H9 (cell line): ENCODE data around the gene BIVM. TPM values are rescaled to one million over a fixed set of nuclear protein-coding genes. Genes with fewer than 3 reads are reported as not detected.

Experiments
- DNase-seq: peaks from one replicate; pipeline ENCODE4 v3.0.0-alpha.2; 2017
- H2AFZ ChIP-seq: one replicate; pipeline ENCODE4 v1.6.1; 2013; ENCODE audit warnings: mild to moderate bottlenecking, low read length, control low read depth, moderate library complexity
- H2AK5ac ChIP-seq: 2 replicates; pipeline ENCODE4 v1.6.1; 2013; ENCODE audit warnings: low read length, control low read depth, mixed read lengths; ENCODE audit not compliant: insufficient read length
- H2BK120ac ChIP-seq: one replicate; pipeline ENCODE4 v1.6.1; 2013; ENCODE audit warnings: low read depth, mild to moderate bottlenecking, low read length, control low read depth, inconsistent platforms; ENCODE audit not compliant: poor library complexity, severe bottlenecking
- H2BK12ac ChIP-seq: 2 replicates; pipeline ENCODE4 v1.6.1; 2013; ENCODE audit warnings: low read length, control low read depth, mixed read lengths, low read depth; ENCODE audit not compliant: insufficient read length
- H2BK15ac ChIP-seq: 2 replicates; pipeline ENCODE4 v1.6.1; 2013; ENCODE audit warnings: low read depth, low read length, control low read depth
- H2BK20ac ChIP-seq: one replicate; pipeline ENCODE4 v1.6.1; 2013; ENCODE audit warnings: low read depth, mild to moderate bottlenecking, low read length, control low read depth, inconsistent platforms; ENCODE audit not compliant: poor library complexity, severe bottlenecking
- H2BK5ac ChIP-seq: 2 replicates; pipeline ENCODE4 v1.6.1; 2013; ENCODE audit warnings: low read length, control low read depth, mixed read lengths; ENCODE audit not compliant: insufficient read length
- H3K14ac ChIP-seq: 2 replicates; pipeline ENCODE4 v1.6.1; 2013; ENCODE audit warnings: low read length, control low read depth; ENCODE audit not compliant: insufficient read depth
- H3K18ac ChIP-seq: 2 replicates; pipeline ENCODE4 v1.6.1; 2013; ENCODE audit warnings: low read depth, mild to moderate bottlenecking, mixed read lengths, low read length, control low read depth; ENCODE audit not compliant: insufficient read length
- H3K23ac ChIP-seq: 2 replicates; pipeline ENCODE4 v1.6.1; 2013; ENCODE audit warnings: low read length, control low read depth, mixed read lengths, low read depth; ENCODE audit not compliant: insufficient read length
- H3K23me2 ChIP-seq: 2 replicates; pipeline ENCODE4 v1.6.1; 2013; ENCODE audit warnings: low read depth, mild to moderate bottlenecking, mixed read lengths, low read length, control low read depth; ENCODE audit not compliant: insufficient read length, poor library complexity, severe bottlenecking
- H3K27ac ChIP-seq: 2 replicates; pipeline ENCODE4 v1.5.1; 2013; ENCODE audit warnings: low read length, control low read depth, mixed read lengths, low read depth; ENCODE audit not compliant: insufficient read length
- H3K27me3 ChIP-seq: 2 replicates; pipeline ENCODE4 v1.6.1; 2013; ENCODE audit warnings: low read length, control low read depth, inconsistent platforms; ENCODE audit not compliant: insufficient read depth
- H3K4ac ChIP-seq: 2 replicates; pipeline ENCODE4 v1.6.1; 2013; ENCODE audit warnings: low read depth, mild to moderate bottlenecking, control low read depth, inconsistent platforms, low read length, moderate library complexity
- H3K4me1 ChIP-seq: 2 replicates; pipeline ENCODE4 v1.6.1; 2013; ENCODE audit warnings: low read length, control low read depth, inconsistent platforms; ENCODE audit not compliant: insufficient read depth
- H3K4me2 ChIP-seq: 2 replicates; pipeline ENCODE4 v1.6.1; 2013; ENCODE audit warnings: low read length, control low read depth, mixed read lengths; ENCODE audit not compliant: insufficient read length, insufficient read depth
- H3K56ac ChIP-seq: 2 replicates; pipeline ENCODE4 v1.6.1; 2013; ENCODE audit warnings: low read depth, mild to moderate bottlenecking, mixed read lengths, low read length, control low read depth; ENCODE audit not compliant: insufficient read length
- H3K79me1 ChIP-seq: 2 replicates; pipeline ENCODE4 v1.6.1; 2013; ENCODE audit warnings: low read depth, mild to moderate bottlenecking, moderate library complexity, low read length, control low read depth, inconsistent platforms; ENCODE audit not compliant: insufficient read depth, poor library complexity, severe bottlenecking
- H3K79me2 ChIP-seq: 2 replicates; pipeline ENCODE4 v1.6.1; 2013; ENCODE audit warnings: low read length, control low read depth, inconsistent platforms; ENCODE audit not compliant: insufficient read depth
- H3K9ac ChIP-seq: 2 replicates; pipeline ENCODE4 v1.6.1; 2013; ENCODE audit warnings: low read length, control low read depth, mixed read lengths; ENCODE audit not compliant: insufficient read length; ENCODE audit errors: extremely low read depth
- H3K9me3 ChIP-seq: one replicate; pipeline ENCODE4 v1.6.1; 2013; ENCODE audit warnings: low read depth, low read length, inconsistent platforms; ENCODE audit not compliant: control insufficient read depth
- H3T11ph ChIP-seq: one replicate; pipeline ENCODE4 v1.6.1; 2013; ENCODE audit warnings: mild to moderate bottlenecking, low read length, control low read depth, inconsistent platforms
- H4K20me1 ChIP-seq: one replicate; pipeline ENCODE4 v1.6.1; 2013; ENCODE audit not compliant: control insufficient read depth, insufficient read length, insufficient read depth
- H4K5ac ChIP-seq: 2 replicates; pipeline ENCODE4 v1.6.1; 2013; ENCODE audit warnings: low read depth, mild to moderate bottlenecking, mixed read lengths, low read length, control low read depth; ENCODE audit not compliant: insufficient read length
- H4K8ac ChIP-seq: replicated peaks from 2 replicates; pipeline ENCODE4 v1.6.1; 2013; ENCODE audit warnings: low read length, control low read depth, mixed read lengths, low read depth; ENCODE audit not compliant: insufficient read length
- H4K91ac ChIP-seq: 2 replicates; pipeline ENCODE4 v1.6.1; 2013; ENCODE audit warnings: low read depth, mild to moderate bottlenecking, moderate library complexity, mixed read lengths, low read length, control low read depth; ENCODE audit not compliant: insufficient read length
- H3K27ac Mint-ChIP-seq, 3 experiments: 2 replicates in 2 of 3; 3 replicates in 1 of 3; pipeline ENCODE4 v1.8.0; 2020 to 2021; ENCODE audit warnings: mixed read lengths in 3 of 3, mild to moderate bottlenecking in 1 of 3, moderate library complexity in 1 of 3
- H3K27me3 Mint-ChIP-seq: 2 replicates; pipeline ENCODE4 v1.8.0; 2021; ENCODE audit warnings: low read depth, mild to moderate bottlenecking, moderate library complexity, mixed read lengths
- H3K36me3 Mint-ChIP-seq, 3 experiments: 2 replicates in 2 of 3; 3 replicates in 1 of 3; pipeline ENCODE4 v1.8.0; 2020 to 2021; ENCODE audit warnings: low read depth in 3 of 3, mixed read lengths in 3 of 3; ENCODE audit not compliant: insufficient read depth in 1 of 3
- H3K4me1 Mint-ChIP-seq, 2 experiments: 2 replicates each; pipeline ENCODE4 v1.8.0; 2020; ENCODE audit warnings: mixed read lengths in 2 of 2
- H3K4me3 Mint-ChIP-seq, 2 experiments: 2 replicates in 1 of 2; 3 replicates in 1 of 2; pipeline ENCODE4 v1.8.0; 2020 to 2021; ENCODE audit warnings: mild to moderate bottlenecking in 2 of 2, mixed read lengths in 2 of 2, moderate library complexity in 1 of 2
- H3K9me3 Mint-ChIP-seq, 2 experiments: 2 replicates in 1 of 2; 3 replicates in 1 of 2; pipeline ENCODE4 v1.8.0; 2020; ENCODE audit warnings: mild to moderate bottlenecking in 2 of 2, mixed read lengths in 2 of 2, moderate library complexity in 1 of 2
- WGBS: extraction: QIAGEN DNeasy Blood & Tissue Kit; methylation state at CpG from one replicate; pipeline ENCODE4 v1.1.7; 2013; ENCODE audit warnings: missing lambda C conversion rate, low lambda C conversion rate, mixed read lengths; ENCODE audit not compliant: insufficient read length; ENCODE audit errors: extremely low coverage; 5-methylcytosine and 5-hydroxymethylcytosine counted together
- total RNA-seq: library from RNA; stranded (reverse); gene quantifications from 2 replicates; pipeline ENCODE4 v1.2.1, GENCODE V29; 2021
- TF ChIP-seq, protein P1 (sequence below): fragments of 200-600 bp; sonication (generic); conservative IDR thresholded peaks from 3 replicates; pipeline ENCODE4 v1.8.0; 2021; ENCODE audit warnings: antibody characterized with exemption, mild to moderate bottlenecking

The BIVM gene
- total RNA-seq, 1 experiment from 2014 or later: 9.0 TPM

DNA sequence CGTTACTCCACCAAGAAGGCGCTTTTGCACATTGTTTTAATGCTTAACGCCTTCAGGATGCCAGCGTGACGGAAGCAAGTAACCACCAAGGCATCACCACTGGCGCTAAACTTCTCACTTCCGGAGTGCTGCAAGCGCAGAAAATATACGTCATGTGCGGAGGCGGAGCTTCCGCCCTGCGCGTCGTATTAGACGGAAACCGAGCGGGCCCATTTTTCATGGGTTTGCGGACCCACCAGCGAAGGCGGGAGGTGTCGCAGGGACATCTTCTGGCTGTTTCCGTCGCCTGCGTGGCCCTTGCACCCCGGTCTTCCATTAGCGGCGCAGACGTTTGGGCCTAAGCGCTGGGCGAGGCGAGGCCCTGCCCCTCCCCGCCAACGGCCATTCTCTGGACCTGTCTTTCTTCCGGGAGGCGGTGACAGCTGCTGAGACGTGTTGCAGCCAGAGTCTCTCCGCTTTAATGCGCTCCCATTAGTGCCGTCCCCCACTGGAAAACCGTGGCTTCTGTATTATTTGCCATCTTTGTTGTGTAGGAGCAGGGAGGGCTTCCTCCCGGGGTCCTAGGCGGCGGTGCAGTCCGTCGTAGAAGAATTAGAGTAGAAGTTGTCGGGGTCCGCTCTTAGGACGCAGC is 46.8 kb downstream of the BIVM start, which contains the start of gene ERCC5:
TSS of gene ERCC5 (plus strand) at position 403 of the 631 bp plus-strand sequence. CDS start 235 bp downstream, outside the sequence.
- Histone ChIP-seq H3K23me2 (peaks cover 7% of the 10 kb centered on the region), H3K79me2 (peaks cover 2% of the 10 kb centered on the region; the same call in 1 of the 2 replicates), H3K18ac (peak within 1 kb of the TSS; percentile 66), H3T11ph (no peak within 1 kb of the TSS), H2BK15ac (no peak within 1 kb of the TSS), H3K27ac (no peak within 1 kb of the TSS), H2BK20ac (no peak within 1 kb of the TSS), H3K79me1 (no peaks in the 10 kb centered on the region), H3K4me2 (peak within 1 kb of the TSS; percentile 98), H3K9ac (peak within 1 kb of the TSS; percentile 76), H4K8ac (peak within 1 kb of the TSS; percentile 24), H3K23ac (no peak within 1 kb of the TSS), H3K27me3 (no peaks in the 10 kb centered on the region), H2BK5ac (no peak within 1 kb of the TSS), H3K4ac (no peak within 1 kb of the TSS), H3K14ac (0 out of 2 replicates have a peak within 1 kb of the TSS, but pooled peaks have one; percentile 77), H4K5ac (no peak within 1 kb of the TSS), H2AFZ (no peak within 1 kb of the TSS), H4K20me1 (no peaks in the 10 kb centered on the region), H2AK5ac (no peak within 1 kb of the TSS), H3K9me3 (no peaks in the 10 kb centered on the region), H4K91ac (no peak within 1 kb of the TSS), H3K4me1 (no peaks in the 10 kb centered on the region; the same call in 1 of the 2 replicates), H2BK120ac (no peak within 1 kb of the TSS), H2BK12ac (no peak within 1 kb of the TSS), H3K56ac (no peak within 1 kb of the TSS)
- Mint-ChIP-seq H3K4me3 (peak within 1 kb of the TSS; percentile 92 to 96), H3K36me3 (no peaks in the 10 kb centered on the region), H3K9me3 (no peaks in the 10 kb centered on the region), H3K27me3 (no peaks in the 10 kb centered on the region), H3K27ac (peak within 1 kb of the TSS; percentile 92 to 97 (median 94)), H3K4me1 (peaks cover 11 to 14% of the 10 kb centered on the region in 2 experiments)
- no CpG with 5 or more reads among the region's 49 CpGs for WGBS
- TF ChIP-seq, protein P1, sequence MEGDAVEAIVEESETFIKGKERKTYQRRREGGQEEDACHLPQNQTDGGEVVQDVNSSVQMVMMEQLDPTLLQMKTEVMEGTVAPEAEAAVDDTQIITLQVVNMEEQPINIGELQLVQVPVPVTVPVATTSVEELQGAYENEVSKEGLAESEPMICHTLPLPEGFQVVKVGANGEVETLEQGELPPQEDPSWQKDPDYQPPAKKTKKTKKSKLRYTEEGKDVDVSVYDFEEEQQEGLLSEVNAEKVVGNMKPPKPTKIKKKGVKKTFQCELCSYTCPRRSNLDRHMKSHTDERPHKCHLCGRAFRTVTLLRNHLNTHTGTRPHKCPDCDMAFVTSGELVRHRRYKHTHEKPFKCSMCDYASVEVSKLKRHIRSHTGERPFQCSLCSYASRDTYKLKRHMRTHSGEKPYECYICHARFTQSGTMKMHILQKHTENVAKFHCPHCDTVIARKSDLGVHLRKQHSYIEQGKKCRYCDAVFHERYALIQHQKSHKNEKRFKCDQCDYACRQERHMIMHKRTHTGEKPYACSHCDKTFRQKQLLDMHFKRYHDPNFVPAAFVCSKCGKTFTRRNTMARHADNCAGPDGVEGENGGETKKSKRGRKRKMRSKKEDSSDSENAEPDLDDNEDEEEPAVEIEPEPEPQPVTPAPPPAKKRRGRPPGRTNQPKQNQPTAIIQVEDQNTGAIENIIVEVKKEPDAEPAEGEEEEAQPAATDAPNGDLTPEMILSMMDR: no peak
- peak; percentile 90 for DNase-seq
